ENCODE data around the gene SEC14L5. TPM values are rescaled to one million over a fixed set of nuclear protein-coding genes. Genes with fewer than 3 reads are reported as not detected.

The SEC14L5 gene
- total and polyA plus RNA-seq, 10 of the 15 experiments (the other 5 are each of a cell fraction or from before 2014, with no cell fraction given): 0.01 TPM; not detected in 9

- TF ChIP-seq, protein P1, sequence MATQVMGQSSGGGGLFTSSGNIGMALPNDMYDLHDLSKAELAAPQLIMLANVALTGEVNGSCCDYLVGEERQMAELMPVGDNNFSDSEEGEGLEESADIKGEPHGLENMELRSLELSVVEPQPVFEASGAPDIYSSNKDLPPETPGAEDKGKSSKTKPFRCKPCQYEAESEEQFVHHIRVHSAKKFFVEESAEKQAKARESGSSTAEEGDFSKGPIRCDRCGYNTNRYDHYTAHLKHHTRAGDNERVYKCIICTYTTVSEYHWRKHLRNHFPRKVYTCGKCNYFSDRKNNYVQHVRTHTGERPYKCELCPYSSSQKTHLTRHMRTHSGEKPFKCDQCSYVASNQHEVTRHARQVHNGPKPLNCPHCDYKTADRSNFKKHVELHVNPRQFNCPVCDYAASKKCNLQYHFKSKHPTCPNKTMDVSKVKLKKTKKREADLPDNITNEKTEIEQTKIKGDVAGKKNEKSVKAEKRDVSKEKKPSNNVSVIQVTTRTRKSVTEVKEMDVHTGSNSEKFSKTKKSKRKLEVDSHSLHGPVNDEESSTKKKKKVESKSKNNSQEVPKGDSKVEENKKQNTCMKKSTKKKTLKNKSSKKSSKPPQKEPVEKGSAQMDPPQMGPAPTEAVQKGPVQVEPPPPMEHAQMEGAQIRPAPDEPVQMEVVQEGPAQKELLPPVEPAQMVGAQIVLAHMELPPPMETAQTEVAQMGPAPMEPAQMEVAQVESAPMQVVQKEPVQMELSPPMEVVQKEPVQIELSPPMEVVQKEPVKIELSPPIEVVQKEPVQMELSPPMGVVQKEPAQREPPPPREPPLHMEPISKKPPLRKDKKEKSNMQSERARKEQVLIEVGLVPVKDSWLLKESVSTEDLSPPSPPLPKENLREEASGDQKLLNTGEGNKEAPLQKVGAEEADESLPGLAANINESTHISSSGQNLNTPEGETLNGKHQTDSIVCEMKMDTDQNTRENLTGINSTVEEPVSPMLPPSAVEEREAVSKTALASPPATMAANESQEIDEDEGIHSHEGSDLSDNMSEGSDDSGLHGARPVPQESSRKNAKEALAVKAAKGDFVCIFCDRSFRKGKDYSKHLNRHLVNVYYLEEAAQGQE (IDR thresholded peaks at IDR 0.05; ENCODE audit: low read depth, low read length): no peak
- TF ChIP-seq TCF3 (IDR thresholded peaks at IDR 0.05; ENCODE audit: borderline replicate concordance, insufficient read depth, low read depth, low read length) (no peak), ZZZ3 (IDR thresholded peaks at IDR 0.05; ENCODE audit: control insufficient read depth, insufficient read length, low read depth) (no peak), POLR2AphosphoS2 (IDR thresholded peaks at IDR 0.05; ENCODE audit: low read depth, low read length) (no peak), POLR2A (IDR thresholded peaks at IDR 0.05; ENCODE audit: low read depth, low read length) (no peak), RFX5 (IDR thresholded peaks at IDR 0.05; ENCODE audit: low read depth, low read length) (no peak), MEF2B (IDR thresholded peaks at IDR 0.05; ENCODE audit: partially characterized antibody, poor library complexity, severe bottlenecking) (no peak)
Observed at GRCh38 chr16:4923853-4924252, 34.3 kb upstream of the SEC14L5 start (continued).

- no peak for ATAC-seq
- in situ Hi-C loops (cut with MboI) (no loop called here), intact Hi-C loops (cut with micrococcal nuclease; ENCODE audit: unreplicated experiment) (no loop called here)
- ChIA-PET POLR2A (no interaction called here), RAD21 (ENCODE audit: unreplicated experiment) (no interaction called here), CTCF (no interaction called here), SMC1A (ENCODE audit: uncharacterized antibody, unreplicated experiment) (no interaction called here)
- Histone ChIP-seq H3K9me3 (replicated peaks; ENCODE audit: control insufficient read depth, insufficient read depth, low read length) (peaks cover 3% of the 10 kb centered on the region; the same call in 2 of the 3 replicates), H3K36me3 (ENCODE audit: control insufficient read depth in 2 of 2, insufficient read depth in 2 of 2, low read length in 1 of 2) (no peaks in the 10 kb centered on the region), H3K79me2 (ENCODE audit: control insufficient read depth, insufficient read depth, low read length) (no peaks in the 10 kb centered on the region), H3K4me2 (ENCODE audit: control insufficient read depth, insufficient read depth) (no peak overlapping the region), H3K9ac (ENCODE audit: control insufficient read depth, insufficient read depth, low read length) (no peak overlapping the region), H3K27ac (ENCODE audit: control insufficient read depth, insufficient read depth) (no peak overlapping the region), H2AFZ (ENCODE audit: control insufficient read depth, low read depth, low read length) (no peak overlapping the region), H3K4me3 (no peak overlapping the region), H4K20me1 (ENCODE audit: control insufficient read depth, insufficient read depth) (no peaks in the 10 kb centered on the region), H3K4me1 (ENCODE audit: control insufficient read depth, insufficient read depth, low read length) (no peaks in the 10 kb centered on the region), H3K27me3 (replicated peaks in 1 of 2; ENCODE audit: control insufficient read depth in 2 of 2, insufficient read depth in 2 of 2, low read length in 1 of 2) (no peaks in the 10 kb centered on the region; a peak in 1 of 4 replicates)
- 38% methylated on average over 12 of the region's 12 CpGs for WGBS (ENCODE audit: insufficient coverage, insufficient replicate concordance, low lambda C conversion rate, missing lambda C conversion rate)
- no peak for TF ChIP-seq MEF2A (IDR thresholded peaks at IDR 0.05; ENCODE audit: insufficient read depth, low read depth, low read length)
- no peak for TF ChIP-seq LARP7 (IDR thresholded peaks at IDR 0.05)
- no peak for TF ChIP-seq GABPA (IDR thresholded peaks at IDR 0.05; ENCODE audit: low read depth)
- TF ChIP-seq YBX1 (IDR thresholded peaks at IDR 0.05): no peak
- TF ChIP-seq SMAD5 (IDR thresholded peaks at IDR 0.05; ENCODE audit: low read depth): no peak
- TF ChIP-seq HDAC2 (IDR thresholded peaks at IDR 0.05): no peak
- no peak for TF ChIP-seq BRCA1 (IDR thresholded peaks at IDR 0.05; ENCODE audit: low read depth, low read length)
- BruUV-seq (replicated peaks): no TSS peak
- FAIRE-seq: no peak
- no peak for DNase-seq (ENCODE audit: low read depth, low spot score)
Observed at GRCh38 chr16:4924593-4925292, 33.4 kb upstream of the SEC14L5 start.

Data from GM12878 (cell line).